Thyroid gland (tissue), 4 donors: ENCODE results near the gene CHST11. TPM values are rescaled to one million over a fixed set of nuclear protein-coding genes. Genes with fewer than 3 reads are reported as not detected.

Experiments
- DNase-seq, 2 donors: peaks; one replicate each; pipeline ENCODE4 v3.0.0-alpha.2; 2019
- H3K27ac ChIP-seq, 3 donors: fragments of 200-600 bp; sonication (generic); 1 replicate in 2 of 3; 2 replicates in 1 of 3; pipeline ENCODE4 v1.5.1; 2016 to 2019; ENCODE audit warnings: mild to moderate bottlenecking in 1 of 3, moderate library complexity in 1 of 3
- H3K27me3 ChIP-seq: fragments of 200-600 bp; sonication (generic); one replicate; pipeline ENCODE4 v1.5.1; 2019
- H3K36me3 ChIP-seq, 2 donors: fragments of 200-600 bp; sonication (generic); one replicate each; pipeline ENCODE4 v1.5.1; 2016 to 2019
- H3K4me1 ChIP-seq, 2 donors: fragments of 200-600 bp; sonication (generic); one replicate each; pipeline ENCODE4 v1.5.1; 2017 to 2019
- H3K4me3 ChIP-seq, 3 donors: fragments of 200-600 bp; sonication (generic); replicated peaks in 1 of 3; 1 replicate in 2 of 3; 2 replicates in 1 of 3; pipeline ENCODE4 v1.5.1; 2016; ENCODE audit warnings: mild to moderate bottlenecking in 1 of 3
- H3K9me3 ChIP-seq: fragments of 200-600 bp; sonication (generic); one replicate; pipeline ENCODE4 v1.5.1; 2017
- CTCF ChIP-seq, 6 experiments: fragments of 200-600 bp in 3 of 6; fragments of 450-650 bp in 3 of 6; sonication (generic) in 3 of 6; IDR thresholded peaks; one replicate each; pipeline ENCODE4 v1.5.1; 2016 to 2019; ENCODE audit warnings: antibody characterized with exemption in 6 of 6, mild to moderate bottlenecking in 2 of 6, inconsistent platforms in 1 of 6, moderate library complexity in 1 of 6
- POLR2A ChIP-seq, 2 donors: fragments of 450-650 bp; IDR thresholded peaks; one replicate each; pipeline ENCODE4 v1.6.1; 2017; ENCODE audit warnings: antibody characterized with exemption in 2 of 2, mild to moderate bottlenecking in 2 of 2, moderate library complexity in 1 of 2
- WGBS, 2 donors: methylation state at CpG; one replicate each; pipeline ENCODE4 v1.1.5; 2017; 5-methylcytosine and 5-hydroxymethylcytosine counted together
- intact Hi-C: fragments of 100-400 bp; cut with DNase I; formaldehyde crosslinking; loops from one replicate; pipeline ENCODE4 v1.15.1; 2023
- total RNA-seq, 4 donors: library from RNA; depleted of rRNA; stranded (reverse); fragments of >200 nt; gene quantifications; one replicate each; pipeline ENCODE4 v1.2.3, GENCODE V29; 2016

CHST11 gene
- total RNA-seq, 4 donors from 2014 or later, result 6.9 to 11.6 (median 8.0) TPM

- no peak for TF ChIP-seq CTCF (IDR thresholded peaks at IDR 0.05)
- TF ChIP-seq POLR2A (IDR thresholded peaks at IDR 0.05), result no peak
- DNase-seq, result no peak
- 94 to 95% methylated on average over 8 of the region's 8 CpGs for WGBS, 2 donors
- intact Hi-C loops, result no loop called here
- Histone ChIP-seq H3K36me3 (no peaks in the 10 kb centered on the region), H3K4me1 (peaks cover 0 to 4% of the 10 kb centered on the region in 2 donors), H3K27me3 (no peaks in the 10 kb centered on the region), H3K4me3 (no peak overlapping the region), H3K9me3 (no peaks in the 10 kb centered on the region), H3K27ac (no peak overlapping the region)
Observed at GRCh38 chr12:104565606-104566243, 109.0 kb downstream of the CHST11 start.

GRCh38 chr12:104566244-104566993, 109.7 kb downstream of the CHST11 start:
- H3K36me3 ChIP-seq, result no peaks in the 10 kb centered on the region
- H3K4me3 ChIP-seq, result no peak overlapping the region
- no peak overlapping the region for H3K27ac ChIP-seq
- no peaks in the 10 kb centered on the region for H3K9me3 ChIP-seq
- peaks cover 0 to 4% of the 10 kb centered on the region in 2 donors for H3K4me1 ChIP-seq
- no peaks in the 10 kb centered on the region for H3K27me3 ChIP-seq
- DNase-seq, result no peak
- TF ChIP-seq CTCF (IDR thresholded peaks at IDR 0.05), result no peak
- intact Hi-C loops, result no loop called here
- 96% methylated on average over 6 of the region's 6 CpGs for WGBS, 2 donors

- H3K4me1 ChIP-seq, result peaks cover 0 to 4% of the 10 kb centered on the region in 2 donors
- 82 to 88% methylated on average over 3 to 4 of the region's 5 CpGs for WGBS, 2 donors
- TF ChIP-seq POLR2A (IDR thresholded peaks at IDR 0.05), result no peak
- TF ChIP-seq CTCF (IDR thresholded peaks at IDR 0.05), result no peak
- no peak overlapping the region for H3K27ac ChIP-seq
- no peaks in the 10 kb centered on the region for H3K36me3 ChIP-seq
- DNase-seq, result no peak
- H3K9me3 ChIP-seq, result no peaks in the 10 kb centered on the region
- no peak overlapping the region for H3K4me3 ChIP-seq
- H3K27me3 ChIP-seq, result no peaks in the 10 kb centered on the region
- intact Hi-C loops, result no loop called here
Observed at GRCh38 chr12:104567832-104568486, 111.2 kb downstream of the CHST11 start.

- Histone ChIP-seq H3K4me1 (peaks cover 0 to 4% of the 10 kb centered on the region in 2 donors), H3K27ac (no peak overlapping the region), H3K27me3 (no peaks in the 10 kb centered on the region), H3K36me3 (no peaks in the 10 kb centered on the region), H3K4me3 (no peak overlapping the region), H3K9me3 (no peaks in the 10 kb centered on the region)
- intact Hi-C loops, result no loop called here
- 100% methylated on average over 1 of the region's 1 CpG for WGBS, 2 donors
- TF ChIP-seq POLR2A (IDR thresholded peaks at IDR 0.05), result no peak
- TF ChIP-seq CTCF (IDR thresholded peaks at IDR 0.05), result no peak
- DNase-seq, result no peak
Observed at GRCh38 chr12:104568487-104568868, 111.7 kb downstream of the CHST11 start.

GRCh38 chr12:104568935-104569334, 112.2 kb downstream of the CHST11 start:
- 85 to 92% methylated on average over 4 of the region's 4 CpGs for WGBS, 2 donors
- intact Hi-C loops, result no loop called here

More at GRCh38 chr12:104568935-104569334, 112.2 kb downstream of the CHST11 start:
- no peak overlapping the region for H3K27ac ChIP-seq
- no peak for TF ChIP-seq POLR2A (IDR thresholded peaks at IDR 0.05)
- no peak for TF ChIP-seq CTCF (IDR thresholded peaks at IDR 0.05)
- no peaks in the 10 kb centered on the region for H3K27me3 ChIP-seq
- H3K4me3 ChIP-seq, result no peak overlapping the region
- DNase-seq, result no peak
- H3K36me3 ChIP-seq, result no peaks in the 10 kb centered on the region
- H3K9me3 ChIP-seq, result no peaks in the 10 kb centered on the region
- H3K4me1 ChIP-seq, result peaks cover 0 to 4% of the 10 kb centered on the region in 2 donors
